HL-60 (cell line): ENCODE data around the gene GPR141.
A peak's percentile ranks its signal among the peaks of the same experiment; 100 is the strongest.

Source experiments
- CTCF ChIP-seq: IDR thresholded peaks from one replicate; pipeline ENCODE4 v1.5.1; 2011; ENCODE audit warnings: low read length, control low read depth, inconsistent platforms; ENCODE audit not compliant: insufficient read depth
- GABPA ChIP-seq: IDR thresholded peaks from 2 replicates; pipeline ENCODE4 v1.6.1; 2012; ENCODE audit warnings: low read depth
- POLR2AphosphoS5 ChIP-seq: IDR thresholded peaks from 2 replicates; pipeline ENCODE4 v1.6.1; 2012; ENCODE audit warnings: low read depth
- REST ChIP-seq: IDR thresholded peaks from 2 replicates; pipeline ENCODE4 v1.6.1; 2012; ENCODE audit warnings: low read depth; ENCODE audit not compliant: insufficient replicate concordance
- SPI1 ChIP-seq: IDR thresholded peaks from 2 replicates; pipeline ENCODE4 v1.6.1; 2012; ENCODE audit warnings: low read depth, mild to moderate bottlenecking, borderline replicate concordance

GRCh38 chr7:37694208-37695094 lies 10.9 kb downstream of the GPR141 start:
- peak; percentile 66 for TF ChIP-seq REST
- no peak for TF ChIP-seq CTCF
- TF ChIP-seq SPI1 = no peak
- peak; percentile 90 for TF ChIP-seq POLR2AphosphoS5
- TF ChIP-seq GABPA = no peak
